ENCODE results near the gene RIMBP2.
"Not testable (repeated sequence)": the region's sequence is repeated elsewhere in the genome, so short reads cannot be mapped to it uniquely, and the experiment has no call there.

RIMBP2 gene

DNA sequence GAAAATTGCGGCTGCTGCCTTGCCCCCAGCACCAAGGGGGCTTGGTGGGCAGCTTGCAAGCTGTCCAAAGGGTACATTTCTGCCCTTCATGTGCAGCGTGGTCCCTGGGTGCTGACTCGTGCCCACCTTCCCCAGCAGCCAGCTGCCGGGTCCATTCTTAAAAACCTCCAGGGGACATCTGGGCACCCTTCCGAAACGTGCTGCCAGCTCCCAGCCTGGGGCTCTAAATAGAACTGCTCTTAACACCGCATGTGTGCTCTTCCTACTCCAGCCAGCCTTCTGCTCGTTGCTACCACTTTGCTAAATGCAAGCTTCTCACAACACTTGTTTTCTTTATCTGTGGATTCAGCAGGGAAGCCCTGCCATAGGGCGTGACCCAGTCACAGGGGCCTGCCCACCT lies 66.0 kb downstream of the RIMBP2 start:
- FAIRE-seq: no peak

GRCh38 chr12:130649101-130650045 lies 66.7 kb downstream of the RIMBP2 start:
- no peak for FAIRE-seq

- no peak for FAIRE-seq
Observed at GRCh38 chr12:130647814-130648213, 68.3 kb downstream of the RIMBP2 start.

DNA sequence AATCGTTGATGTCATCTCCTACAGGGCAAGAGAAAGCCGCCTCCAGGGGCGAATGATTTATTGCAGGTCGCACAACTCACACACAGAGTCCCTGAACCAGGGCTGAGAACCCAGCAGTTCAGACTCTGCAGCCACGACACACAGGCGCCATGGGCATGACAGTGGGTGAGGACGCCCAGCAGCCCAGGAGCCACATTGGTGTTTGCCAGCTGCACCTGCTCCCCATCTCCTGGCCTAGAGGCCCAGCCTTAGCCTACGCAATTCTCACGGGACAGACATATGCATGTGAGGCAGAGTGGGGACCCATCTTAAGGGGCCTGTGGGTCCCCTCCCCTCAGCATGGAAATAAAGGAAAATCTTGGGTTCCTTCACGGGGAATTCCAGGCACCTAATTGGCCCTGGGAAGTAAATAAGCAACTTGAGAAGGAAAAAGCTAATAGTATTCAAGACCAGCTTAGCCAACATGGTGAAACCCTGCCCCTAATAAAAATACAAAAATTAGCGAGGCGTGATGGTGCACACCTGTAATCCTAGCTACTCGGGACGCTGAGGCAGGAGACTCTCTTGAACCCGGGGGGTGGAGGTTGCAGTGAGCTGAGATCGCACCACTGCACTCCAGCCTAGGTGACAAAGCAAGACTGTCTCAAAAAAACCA lies 69.3 kb downstream of the RIMBP2 start:
- FAIRE-seq: no peak

DNA sequence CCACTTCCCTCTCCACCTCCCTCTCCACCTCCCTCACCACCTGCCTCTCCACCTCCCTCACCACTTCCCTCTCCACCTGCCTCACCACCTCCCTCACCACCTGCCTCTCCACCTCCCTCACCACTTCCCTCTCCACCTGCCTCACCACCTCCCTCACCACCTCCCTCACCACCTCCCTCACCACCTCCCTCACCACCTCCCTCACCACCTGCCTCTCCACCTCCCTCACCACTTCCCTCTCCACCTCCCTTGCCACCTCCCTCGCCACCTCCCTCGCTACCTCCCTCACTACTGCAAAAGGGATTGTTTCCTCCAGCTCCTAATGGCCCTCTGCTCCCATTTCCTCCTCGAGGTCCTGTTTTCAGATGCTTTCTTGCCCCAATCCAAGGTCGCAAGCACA lies 69.9 kb downstream of the RIMBP2 start:
- not testable (repeated sequence) for FAIRE-seq

DNA sequence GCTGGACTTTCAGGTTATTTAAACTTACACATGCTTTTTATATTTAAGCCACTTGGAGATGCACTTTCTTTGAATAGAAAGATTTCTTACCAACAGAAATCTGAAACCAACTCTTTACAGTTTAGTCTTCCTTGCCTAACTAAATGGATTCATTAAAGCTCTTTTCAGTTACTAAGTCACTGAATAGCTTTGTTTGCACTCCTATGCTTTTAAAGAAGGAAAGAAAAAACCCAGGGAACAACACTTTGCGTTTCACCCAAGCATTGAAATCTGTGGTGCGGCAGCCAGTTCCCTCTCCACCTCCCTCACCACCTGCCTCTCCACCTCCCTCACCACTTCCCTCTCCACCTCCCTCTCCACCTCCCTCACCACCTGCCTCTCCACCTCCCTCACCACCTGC lies 70.3 kb downstream of the RIMBP2 start:
- no peak for FAIRE-seq

DNA sequence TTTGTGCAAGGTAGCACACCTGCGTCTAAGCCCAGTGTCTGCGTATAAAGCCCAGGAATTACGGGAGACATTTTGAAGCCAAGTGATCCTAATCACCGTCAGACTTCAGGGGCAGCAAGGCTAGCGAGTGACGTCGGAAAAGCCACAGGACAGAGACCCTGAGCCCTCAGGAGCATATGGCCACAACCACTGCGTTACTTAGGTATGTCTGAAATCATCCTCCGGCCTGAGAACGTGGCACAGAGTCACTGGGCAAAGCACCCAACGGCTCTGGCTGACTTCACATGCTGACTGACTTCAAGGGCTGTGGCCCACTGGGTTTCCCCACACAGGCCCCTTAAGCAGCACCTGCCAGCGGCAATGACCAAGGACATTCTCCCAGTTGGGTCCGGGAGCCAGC lies 71.5 kb downstream of the RIMBP2 start:
- FAIRE-seq: no peak

GRCh38 chr12:130644146-130644545 lies 72.0 kb downstream of the RIMBP2 start:
- no peak for FAIRE-seq

DNA sequence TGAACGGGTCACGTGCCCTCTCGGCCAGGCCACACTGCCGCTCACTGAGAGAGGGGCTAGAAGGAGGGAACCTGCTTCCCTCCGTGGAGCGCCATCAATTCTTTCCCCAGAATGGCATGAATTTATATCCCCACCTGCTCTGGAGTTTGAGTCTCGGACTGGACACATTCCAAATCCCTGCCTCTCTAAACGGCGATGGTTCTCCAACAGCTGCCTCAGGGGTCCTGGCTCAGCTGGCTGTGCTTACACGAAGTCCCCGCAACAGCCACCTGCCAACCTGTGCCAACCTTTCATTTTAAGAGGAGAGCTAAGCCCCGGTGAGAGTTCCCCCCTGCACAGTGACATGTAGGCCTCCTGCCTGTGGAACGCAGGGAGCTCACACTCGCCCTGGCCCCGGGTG lies 73.2 kb downstream of the RIMBP2 start:
- no peak for FAIRE-seq

DNA sequence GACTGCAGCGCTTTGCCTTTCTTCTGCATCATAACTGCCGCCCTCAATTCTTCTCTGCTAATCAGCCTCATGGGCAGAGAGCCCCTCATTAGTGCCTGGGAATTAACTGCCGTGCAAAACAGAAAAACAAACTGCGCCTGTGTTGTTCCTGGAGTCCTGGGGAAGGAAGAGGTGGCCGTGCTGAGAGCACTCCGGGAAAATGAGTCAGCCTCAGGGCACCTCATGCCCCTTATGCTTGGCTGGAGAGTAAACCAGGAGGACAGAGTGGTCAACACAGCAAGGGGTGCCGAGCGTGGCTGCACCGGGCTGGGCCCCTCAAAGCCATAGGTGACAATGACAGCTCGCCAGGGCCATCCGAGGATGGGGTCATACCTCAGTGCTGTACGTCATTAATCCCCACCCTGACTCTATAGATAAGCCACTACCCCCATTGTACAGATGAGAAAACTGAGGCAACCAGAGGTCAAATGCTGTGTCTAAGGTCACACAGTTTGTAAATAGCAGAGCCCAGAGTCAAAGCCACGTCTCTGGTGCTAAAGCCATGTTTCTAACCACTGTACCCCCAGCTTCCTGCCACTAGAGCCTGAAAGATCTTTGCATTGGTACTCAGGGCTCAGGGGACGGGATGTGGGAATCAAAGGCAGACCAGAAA lies 74.4 kb downstream of the RIMBP2 start:
- no peak for FAIRE-seq

- no peak for FAIRE-seq
Observed at GRCh38 chr12:130640901-130641300, 75.2 kb downstream of the RIMBP2 start.

DNA sequence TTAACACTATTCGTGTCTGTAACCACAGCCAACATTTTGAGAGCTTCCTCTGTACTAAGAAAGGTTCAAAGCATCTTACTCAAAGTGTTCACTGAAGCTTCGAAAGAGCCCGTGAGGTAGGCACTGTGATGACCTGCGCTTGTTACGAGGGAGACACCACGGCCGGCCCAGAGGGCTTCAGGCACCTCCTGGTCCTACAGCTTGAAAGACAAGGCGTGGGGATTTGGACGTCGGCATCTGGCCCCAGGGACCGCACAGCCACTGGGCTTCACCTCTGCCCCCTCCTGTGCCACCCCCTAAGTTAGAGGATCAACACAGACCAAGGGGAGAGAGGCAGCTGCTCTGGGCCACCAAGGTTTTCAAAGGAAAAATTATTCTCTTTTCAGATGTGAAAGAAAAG lies 75.6 kb downstream of the RIMBP2 start:
- FAIRE-seq: no peak

GRCh38 chr12:130639476-130640424 lies 76.3 kb downstream of the RIMBP2 start:
- FAIRE-seq: no peak

DNA sequence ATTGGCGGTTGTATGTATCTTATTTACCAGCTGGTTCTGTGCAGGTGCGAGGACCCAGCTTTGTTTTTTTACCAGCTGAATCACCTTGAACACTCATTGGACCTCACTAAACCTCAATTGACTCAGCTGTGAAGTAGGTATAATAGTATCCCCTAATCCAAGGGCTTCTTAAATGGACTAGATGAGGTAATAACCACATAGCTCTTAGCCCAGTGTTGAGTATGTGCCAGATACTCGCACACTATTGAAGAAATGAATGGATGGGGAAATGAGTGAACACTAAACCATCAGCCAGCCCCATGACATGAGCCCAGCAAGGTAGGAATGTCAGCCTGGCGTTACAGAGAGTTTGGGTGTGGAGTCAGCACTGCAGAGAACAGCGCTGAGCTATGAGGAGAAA lies 79.7 kb downstream of the RIMBP2 start:
- FAIRE-seq: no peak

GRCh38 chr12:130634866-130635265 lies 81.2 kb downstream of the RIMBP2 start:
- no peak for FAIRE-seq

DNA sequence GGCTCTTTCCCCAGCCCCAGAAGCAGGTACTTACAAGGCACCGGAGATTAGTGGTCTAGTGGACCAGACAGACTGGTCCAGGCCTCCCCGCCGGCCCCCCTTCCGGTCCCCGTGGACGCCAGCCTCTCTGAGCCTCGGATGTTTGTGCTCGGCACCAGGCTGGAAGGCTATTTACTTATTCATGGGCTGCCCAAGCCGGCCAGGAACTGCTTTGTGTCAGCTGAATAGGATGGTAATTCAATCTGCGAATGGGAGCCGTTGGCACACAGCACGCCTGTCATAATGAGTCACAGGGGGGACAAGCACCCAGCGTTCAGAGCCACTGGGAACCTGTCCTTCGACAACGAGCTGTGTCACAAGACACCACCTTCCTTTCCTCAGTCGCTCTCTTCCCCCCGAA lies 82.3 kb downstream of the RIMBP2 start:
- no peak for FAIRE-seq

- FAIRE-seq: no peak
Observed at GRCh38 chr12:130632642-130633041, 83.5 kb downstream of the RIMBP2 start.

- no peak for FAIRE-seq
Observed at GRCh38 chr12:130628304-130628703, 87.8 kb downstream of the RIMBP2 start.

- FAIRE-seq: no peak
Observed at GRCh38 chr12:130627175-130627574, 88.9 kb downstream of the RIMBP2 start.

GRCh38 chr12:130626601-130627000 lies 89.5 kb downstream of the RIMBP2 start:
- no peak for FAIRE-seq

DNA sequence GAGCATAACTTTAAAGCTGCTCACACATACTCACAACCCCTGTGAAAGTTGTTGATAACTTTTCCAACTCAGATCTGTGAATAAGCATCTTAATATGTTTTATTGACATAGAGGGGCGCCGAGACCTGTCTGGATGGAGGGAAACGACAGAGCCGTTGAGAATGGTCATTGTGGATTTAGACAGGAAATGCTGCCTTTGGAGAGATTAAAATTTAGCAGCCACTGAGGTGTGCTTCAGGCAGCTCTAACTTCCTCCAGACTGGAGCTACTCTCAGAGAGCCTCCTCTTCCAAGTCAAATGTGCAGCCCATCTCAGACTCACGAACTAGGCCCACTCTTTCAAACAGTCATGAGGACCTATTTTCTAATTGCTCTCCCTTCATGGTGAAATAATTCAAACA lies 90.9 kb downstream of the RIMBP2 start:
- FAIRE-seq: no peak

DNA sequence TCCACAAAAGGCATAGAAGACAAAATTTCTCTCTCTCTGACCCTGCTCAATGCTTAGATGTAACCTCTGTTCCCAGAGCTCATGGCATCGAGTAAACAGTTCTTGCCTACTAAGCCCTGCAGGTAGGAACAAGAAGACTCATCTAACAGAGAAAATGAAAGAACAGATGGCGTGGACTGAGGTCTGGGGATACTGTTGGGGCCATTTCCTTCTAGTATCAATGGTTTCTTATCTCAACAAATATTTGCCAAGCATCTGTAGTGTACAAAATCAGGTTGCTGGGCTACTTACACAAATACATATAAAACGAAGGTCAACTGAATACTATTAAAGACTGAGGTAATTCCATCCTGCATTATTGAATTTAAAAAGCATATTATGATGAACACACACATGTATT lies 93.3 kb downstream of the RIMBP2 start:
- no peak for FAIRE-seq
